Smooth muscle cell (in vitro differentiated cells): ENCODE measurements around the gene PTPN13. TPM values are rescaled to one million over a fixed set of nuclear protein-coding genes. Genes with fewer than 3 reads are reported as not detected.

Experiments
- DNase-seq: peaks from one replicate; lab custom pipeline; 2025; ENCODE audit not compliant: unreplicated experiment; lab: John Stamatoyannopoulos, UW
- H2AFZ ChIP-seq: fragments of 200-600 bp; sonication (generic); 2 replicates; pipeline ENCODE4 v1.6.0; 2016; ENCODE audit warnings: antibody characterized with exemption, low read depth, mild to moderate bottlenecking
- H3F3A ChIP-seq: fragments of 200-600 bp; sonication (generic); 2 replicates; pipeline ENCODE4 v1.6.0; 2017; ENCODE audit warnings: antibody characterized with exemption, low read depth
- H3K27ac ChIP-seq: fragments of 200-600 bp; sonication (generic); 2 replicates; pipeline ENCODE4 v1.5.1; 2016; ENCODE audit warnings: low read depth, mild to moderate bottlenecking
- H3K27me3 ChIP-seq: fragments of 200-600 bp; sonication (generic); 2 replicates; pipeline ENCODE4 v1.6.1; 2016; ENCODE audit warnings: low read depth, mild to moderate bottlenecking
- H3K36me3 ChIP-seq: fragments of 200-600 bp; sonication (generic); 2 replicates; pipeline ENCODE4 v1.5.1; 2016; ENCODE audit warnings: low read depth
- H3K4me1 ChIP-seq: fragments of 200-600 bp; sonication (generic); 2 replicates; pipeline ENCODE4 v1.5.1; 2016; ENCODE audit warnings: low read depth
- H3K4me2 ChIP-seq: fragments of 200-600 bp; sonication (generic); 2 replicates; pipeline ENCODE4 v1.6.0; 2016; ENCODE audit warnings: mild to moderate bottlenecking
- H3K4me3 ChIP-seq: fragments of 200-600 bp; sonication (generic); 2 replicates; pipeline ENCODE4 v1.5.1; 2016; ENCODE audit warnings: mild to moderate bottlenecking
- H3K79me2 ChIP-seq: fragments of 200-600 bp; sonication (generic); 2 replicates; pipeline ENCODE4 v1.6.0; 2016; ENCODE audit warnings: low read depth, mild to moderate bottlenecking
- H3K9ac ChIP-seq: fragments of 200-600 bp; sonication (generic); 2 replicates; pipeline ENCODE4 v1.6.0; 2016; ENCODE audit warnings: low read depth
- H3K9me3 ChIP-seq: fragments of 200-600 bp; sonication (generic); replicated peaks from 2 replicates; pipeline ENCODE4 v1.5.1; 2016; ENCODE audit warnings: low read depth
- H4K20me1 ChIP-seq: fragments of 200-600 bp; sonication (generic); 2 replicates; pipeline ENCODE4 v1.6.0; 2016; ENCODE audit warnings: low read depth
- WGBS: methylation state at CpG from one replicate; pipeline ENCODE4 v1.1.7; 2016; ENCODE audit warnings: low lambda C conversion rate; 5-methylcytosine and 5-hydroxymethylcytosine counted together
- polyA plus RNA-seq: library from polyadenylated mRNA; unstranded; fragments of >200 nt; fragmentation: Nextera tagmentation; extraction: Ambion mirVana; gene quantifications from 2 replicates; pipeline ENCODE4 v1.2.1, GENCODE V29; 2016
- total RNA-seq: library from RNA; depleted of rRNA; stranded (reverse); fragments of >200 nt; gene quantifications from 2 replicates; pipeline ENCODE4 v1.2.3, GENCODE V29; 2014
- TF ChIP-seq, protein P1 (sequence below): fragments of 200-600 bp; sonication (generic); IDR thresholded peaks from 2 replicates; pipeline ENCODE4 v1.5.1; 2017; ENCODE audit warnings: borderline replicate concordance, mild to moderate bottlenecking, antibody characterized with exemption; ENCODE audit not compliant: insufficient read depth, poor library complexity, severe bottlenecking

Gene PTPN13
- total and polyA plus RNA-seq, 2 experiments from 2014 or later, result 14.9 to 52.9 TPM

DNA sequence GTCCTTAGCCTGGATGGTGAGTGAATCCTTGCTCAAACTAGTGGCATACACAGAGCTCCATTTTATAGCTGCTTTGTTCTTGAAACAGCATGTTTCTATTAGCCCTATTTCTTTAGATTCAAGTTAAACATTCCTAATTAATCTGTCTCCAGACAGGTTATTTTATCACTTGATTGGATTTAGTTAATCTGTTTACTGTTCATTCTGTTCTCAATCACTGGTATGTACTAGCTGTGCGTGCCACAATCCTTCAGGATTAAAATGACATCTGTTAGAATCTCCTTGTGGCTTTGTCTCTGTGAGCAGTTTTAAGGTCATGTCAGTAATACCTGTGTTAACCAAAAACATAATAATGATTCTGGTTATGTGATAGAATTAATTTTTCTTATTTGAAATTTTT lies 36.5 kb downstream of the PTPN13 start:
- Histone ChIP-seq H3K4me2 (no peak overlapping the region), H3K36me3 (no peaks in the 10 kb centered on the region), H3K9ac (no peak overlapping the region), H2AFZ (no peak overlapping the region), H3K4me1 (peaks cover 25% of the 10 kb centered on the region), H3K9me3 (no peaks in the 10 kb centered on the region), H4K20me1 (peaks cover 62% of the 10 kb centered on the region), H3K27me3 (no peaks in the 10 kb centered on the region), H3K79me2 (peaks cover 83% of the 10 kb centered on the region), H3K4me3 (no peak overlapping the region), H3F3A (no peaks in the 10 kb centered on the region), H3K27ac (no peak overlapping the region)
- TF ChIP-seq, protein P1, sequence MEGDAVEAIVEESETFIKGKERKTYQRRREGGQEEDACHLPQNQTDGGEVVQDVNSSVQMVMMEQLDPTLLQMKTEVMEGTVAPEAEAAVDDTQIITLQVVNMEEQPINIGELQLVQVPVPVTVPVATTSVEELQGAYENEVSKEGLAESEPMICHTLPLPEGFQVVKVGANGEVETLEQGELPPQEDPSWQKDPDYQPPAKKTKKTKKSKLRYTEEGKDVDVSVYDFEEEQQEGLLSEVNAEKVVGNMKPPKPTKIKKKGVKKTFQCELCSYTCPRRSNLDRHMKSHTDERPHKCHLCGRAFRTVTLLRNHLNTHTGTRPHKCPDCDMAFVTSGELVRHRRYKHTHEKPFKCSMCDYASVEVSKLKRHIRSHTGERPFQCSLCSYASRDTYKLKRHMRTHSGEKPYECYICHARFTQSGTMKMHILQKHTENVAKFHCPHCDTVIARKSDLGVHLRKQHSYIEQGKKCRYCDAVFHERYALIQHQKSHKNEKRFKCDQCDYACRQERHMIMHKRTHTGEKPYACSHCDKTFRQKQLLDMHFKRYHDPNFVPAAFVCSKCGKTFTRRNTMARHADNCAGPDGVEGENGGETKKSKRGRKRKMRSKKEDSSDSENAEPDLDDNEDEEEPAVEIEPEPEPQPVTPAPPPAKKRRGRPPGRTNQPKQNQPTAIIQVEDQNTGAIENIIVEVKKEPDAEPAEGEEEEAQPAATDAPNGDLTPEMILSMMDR, result no peak
- WGBS, result 36% methylated on average over 1 of the region's 1 CpG
- DNase-seq, result no peak

DNA sequence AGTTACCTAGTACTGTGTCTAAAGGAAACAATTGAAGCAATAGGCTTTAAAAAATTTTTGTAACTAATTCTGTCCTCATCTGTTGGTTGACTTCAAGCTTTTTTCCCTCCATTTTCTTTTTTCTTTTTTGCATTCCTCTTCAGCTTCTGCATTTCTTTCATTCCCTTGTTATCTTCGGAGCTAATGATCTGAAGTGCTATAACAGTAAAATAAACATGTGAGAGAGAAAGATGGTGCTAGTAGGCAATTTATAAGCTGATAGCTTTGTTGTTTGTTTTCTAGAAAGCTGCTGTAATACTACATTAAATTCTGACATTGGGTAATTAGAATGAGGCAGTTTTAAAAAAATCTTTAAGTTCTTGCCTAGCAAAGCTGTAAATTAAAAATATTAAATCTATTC lies 37.1 kb downstream of the PTPN13 start:
- Histone ChIP-seq H4K20me1 (peaks cover 57% of the 10 kb centered on the region), H3K27ac (no peak overlapping the region), H3K9ac (no peak overlapping the region), H3K36me3 (no peaks in the 10 kb centered on the region), H3K79me2 (peaks cover 78% of the 10 kb centered on the region), H2AFZ (no peak overlapping the region), H3K9me3 (no peaks in the 10 kb centered on the region), H3K4me1 (peaks cover 20% of the 10 kb centered on the region), H3K4me3 (no peak overlapping the region), H3F3A (no peaks in the 10 kb centered on the region), H3K4me2 (peak overlapping the region; percentile 41), H3K27me3 (no peaks in the 10 kb centered on the region)
- TF ChIP-seq, protein P1, result no peak
- no peak for DNase-seq
- 33% methylated on average over 1 of the region's 1 CpG for WGBS

DNA sequence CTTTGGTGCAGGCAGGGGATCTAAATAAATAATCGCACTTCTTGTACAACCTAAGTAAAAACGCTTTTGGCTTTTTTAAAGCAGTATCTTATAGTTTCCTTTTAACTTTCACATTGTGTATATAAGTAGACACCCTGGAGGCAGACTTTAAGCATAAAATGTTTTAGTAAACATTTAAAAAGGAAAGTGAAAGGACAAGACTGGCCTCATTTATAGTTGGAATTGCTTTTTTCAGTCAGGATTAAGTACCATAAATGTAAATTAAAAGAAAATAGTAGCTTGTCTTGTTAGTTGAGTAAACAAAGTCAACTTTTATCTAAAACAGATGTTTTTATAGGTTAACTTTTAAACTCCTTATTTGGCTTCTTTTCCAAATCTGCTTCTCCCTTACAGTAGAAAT lies 39.7 kb downstream of the PTPN13 start:
- DNase-seq, result no peak
- Histone ChIP-seq H3K36me3 (no peaks in the 10 kb centered on the region), H3K27me3 (no peaks in the 10 kb centered on the region), H3F3A (no peaks in the 10 kb centered on the region), H3K4me2 (peak overlapping the region; percentile 39), H3K9ac (no peak overlapping the region), H2AFZ (no peak overlapping the region), H3K27ac (no peak overlapping the region), H3K4me3 (peak overlapping the region; percentile 28), H3K9me3 (no peaks in the 10 kb centered on the region), H3K4me1 (peaks cover 20% of the 10 kb centered on the region), H4K20me1 (peaks cover 42% of the 10 kb centered on the region), H3K79me2 (peaks cover 57% of the 10 kb centered on the region)
- TF ChIP-seq, protein P1, result no peak
- 84% methylated on average over 2 of the region's 2 CpGs for WGBS

GRCh38 chr4:86640469-86640868 lies 46.4 kb downstream of the PTPN13 start:
- TF ChIP-seq, protein P1, result no peak
- Histone ChIP-seq H3K79me2 (peaks cover 35% of the 10 kb centered on the region), H3K4me3 (no peak overlapping the region), H3K27me3 (no peaks in the 10 kb centered on the region), H3F3A (no peaks in the 10 kb centered on the region), H3K4me2 (no peak overlapping the region), H3K4me1 (no peaks in the 10 kb centered on the region), H4K20me1 (peaks cover 30% of the 10 kb centered on the region), H3K27ac (no peak overlapping the region), H2AFZ (no peak overlapping the region), H3K9me3 (no peaks in the 10 kb centered on the region), H3K9ac (no peak overlapping the region), H3K36me3 (no peaks in the 10 kb centered on the region)
- DNase-seq, result no peak
- 48% methylated on average over 1 of the region's 1 CpG for WGBS
